H9 (cell line): ENCODE measurements around the gene ADAT3. TPM values are rescaled to one million over a fixed set of nuclear protein-coding genes. Genes with fewer than 3 reads are reported as not detected.

ENCODE experiments used
- DNase-seq: peaks from one replicate; pipeline ENCODE4 v3.0.0-alpha.2; 2017
- H2AFZ ChIP-seq: one replicate; pipeline ENCODE4 v1.6.1; 2013; ENCODE audit warnings: mild to moderate bottlenecking, low read length, control low read depth, moderate library complexity
- H2AK5ac ChIP-seq: 2 replicates; pipeline ENCODE4 v1.6.1; 2013; ENCODE audit warnings: low read length, control low read depth, mixed read lengths; ENCODE audit not compliant: insufficient read length
- H2BK120ac ChIP-seq: one replicate; pipeline ENCODE4 v1.6.1; 2013; ENCODE audit warnings: low read depth, mild to moderate bottlenecking, low read length, control low read depth, inconsistent platforms; ENCODE audit not compliant: poor library complexity, severe bottlenecking
- H2BK12ac ChIP-seq: 2 replicates; pipeline ENCODE4 v1.6.1; 2013; ENCODE audit warnings: low read length, control low read depth, mixed read lengths, low read depth; ENCODE audit not compliant: insufficient read length
- H2BK15ac ChIP-seq: 2 replicates; pipeline ENCODE4 v1.6.1; 2013; ENCODE audit warnings: low read depth, low read length, control low read depth
- H2BK20ac ChIP-seq: one replicate; pipeline ENCODE4 v1.6.1; 2013; ENCODE audit warnings: low read depth, mild to moderate bottlenecking, low read length, control low read depth, inconsistent platforms; ENCODE audit not compliant: poor library complexity, severe bottlenecking
- H2BK5ac ChIP-seq: 2 replicates; pipeline ENCODE4 v1.6.1; 2013; ENCODE audit warnings: low read length, control low read depth, mixed read lengths; ENCODE audit not compliant: insufficient read length
- H3K14ac ChIP-seq: 2 replicates; pipeline ENCODE4 v1.6.1; 2013; ENCODE audit warnings: low read length, control low read depth; ENCODE audit not compliant: insufficient read depth
- H3K18ac ChIP-seq: 2 replicates; pipeline ENCODE4 v1.6.1; 2013; ENCODE audit warnings: low read depth, mild to moderate bottlenecking, mixed read lengths, low read length, control low read depth; ENCODE audit not compliant: insufficient read length
- H3K23ac ChIP-seq: 2 replicates; pipeline ENCODE4 v1.6.1; 2013; ENCODE audit warnings: low read length, control low read depth, mixed read lengths, low read depth; ENCODE audit not compliant: insufficient read length
- H3K23me2 ChIP-seq: 2 replicates; pipeline ENCODE4 v1.6.1; 2013; ENCODE audit warnings: low read depth, mild to moderate bottlenecking, mixed read lengths, low read length, control low read depth; ENCODE audit not compliant: insufficient read length, poor library complexity, severe bottlenecking
- H3K27ac ChIP-seq: 2 replicates; pipeline ENCODE4 v1.5.1; 2013; ENCODE audit warnings: low read length, control low read depth, mixed read lengths, low read depth; ENCODE audit not compliant: insufficient read length
- H3K27me3 ChIP-seq: 2 replicates; pipeline ENCODE4 v1.6.1; 2013; ENCODE audit warnings: low read length, control low read depth, inconsistent platforms; ENCODE audit not compliant: insufficient read depth
- H3K4ac ChIP-seq: 2 replicates; pipeline ENCODE4 v1.6.1; 2013; ENCODE audit warnings: low read depth, mild to moderate bottlenecking, control low read depth, inconsistent platforms, low read length, moderate library complexity
- H3K4me1 ChIP-seq: 2 replicates; pipeline ENCODE4 v1.6.1; 2013; ENCODE audit warnings: low read length, control low read depth, inconsistent platforms; ENCODE audit not compliant: insufficient read depth
- H3K4me2 ChIP-seq: 2 replicates; pipeline ENCODE4 v1.6.1; 2013; ENCODE audit warnings: low read length, control low read depth, mixed read lengths; ENCODE audit not compliant: insufficient read length, insufficient read depth
- H3K56ac ChIP-seq: 2 replicates; pipeline ENCODE4 v1.6.1; 2013; ENCODE audit warnings: low read depth, mild to moderate bottlenecking, mixed read lengths, low read length, control low read depth; ENCODE audit not compliant: insufficient read length
- H3K79me1 ChIP-seq: 2 replicates; pipeline ENCODE4 v1.6.1; 2013; ENCODE audit warnings: low read depth, mild to moderate bottlenecking, moderate library complexity, low read length, control low read depth, inconsistent platforms; ENCODE audit not compliant: insufficient read depth, poor library complexity, severe bottlenecking
- H3K79me2 ChIP-seq: 2 replicates; pipeline ENCODE4 v1.6.1; 2013; ENCODE audit warnings: low read length, control low read depth, inconsistent platforms; ENCODE audit not compliant: insufficient read depth
- H3K9ac ChIP-seq: 2 replicates; pipeline ENCODE4 v1.6.1; 2013; ENCODE audit warnings: low read length, control low read depth, mixed read lengths; ENCODE audit not compliant: insufficient read length; ENCODE audit errors: extremely low read depth
- H3K9me3 ChIP-seq: one replicate; pipeline ENCODE4 v1.6.1; 2013; ENCODE audit warnings: low read depth, low read length, inconsistent platforms; ENCODE audit not compliant: control insufficient read depth
- H3T11ph ChIP-seq: one replicate; pipeline ENCODE4 v1.6.1; 2013; ENCODE audit warnings: mild to moderate bottlenecking, low read length, control low read depth, inconsistent platforms
- H4K20me1 ChIP-seq: one replicate; pipeline ENCODE4 v1.6.1; 2013; ENCODE audit not compliant: control insufficient read depth, insufficient read length, insufficient read depth
- H4K5ac ChIP-seq: 2 replicates; pipeline ENCODE4 v1.6.1; 2013; ENCODE audit warnings: low read depth, mild to moderate bottlenecking, mixed read lengths, low read length, control low read depth; ENCODE audit not compliant: insufficient read length
- H4K8ac ChIP-seq: replicated peaks from 2 replicates; pipeline ENCODE4 v1.6.1; 2013; ENCODE audit warnings: low read length, control low read depth, mixed read lengths, low read depth; ENCODE audit not compliant: insufficient read length
- H4K91ac ChIP-seq: 2 replicates; pipeline ENCODE4 v1.6.1; 2013; ENCODE audit warnings: low read depth, mild to moderate bottlenecking, moderate library complexity, mixed read lengths, low read length, control low read depth; ENCODE audit not compliant: insufficient read length
- H3K27ac Mint-ChIP-seq, 3 experiments: 2 replicates in 2 of 3; 3 replicates in 1 of 3; pipeline ENCODE4 v1.8.0; 2020 to 2021; ENCODE audit warnings: mixed read lengths in 3 of 3, mild to moderate bottlenecking in 1 of 3, moderate library complexity in 1 of 3
- H3K27me3 Mint-ChIP-seq: 2 replicates; pipeline ENCODE4 v1.8.0; 2021; ENCODE audit warnings: low read depth, mild to moderate bottlenecking, moderate library complexity, mixed read lengths
- H3K36me3 Mint-ChIP-seq, 3 experiments: 2 replicates in 2 of 3; 3 replicates in 1 of 3; pipeline ENCODE4 v1.8.0; 2020 to 2021; ENCODE audit warnings: low read depth in 3 of 3, mixed read lengths in 3 of 3; ENCODE audit not compliant: insufficient read depth in 1 of 3
- H3K4me1 Mint-ChIP-seq, 2 experiments: 2 replicates each; pipeline ENCODE4 v1.8.0; 2020; ENCODE audit warnings: mixed read lengths in 2 of 2
- H3K4me3 Mint-ChIP-seq, 2 experiments: 2 replicates in 1 of 2; 3 replicates in 1 of 2; pipeline ENCODE4 v1.8.0; 2020 to 2021; ENCODE audit warnings: mild to moderate bottlenecking in 2 of 2, mixed read lengths in 2 of 2, moderate library complexity in 1 of 2
- H3K9me3 Mint-ChIP-seq, 2 experiments: 2 replicates in 1 of 2; 3 replicates in 1 of 2; pipeline ENCODE4 v1.8.0; 2020; ENCODE audit warnings: mild to moderate bottlenecking in 2 of 2, mixed read lengths in 2 of 2, moderate library complexity in 1 of 2
- CTCF ChIP-seq: fragments of 200-600 bp; sonication (generic); conservative IDR thresholded peaks from 3 replicates; pipeline ENCODE4 v1.8.0; 2021; ENCODE audit warnings: antibody characterized with exemption, mild to moderate bottlenecking
- WGBS: extraction: QIAGEN DNeasy Blood & Tissue Kit; methylation state at CpG from one replicate; pipeline ENCODE4 v1.1.7; 2013; ENCODE audit warnings: missing lambda C conversion rate, low lambda C conversion rate, mixed read lengths; ENCODE audit not compliant: insufficient read length; ENCODE audit errors: extremely low coverage; 5-methylcytosine and 5-hydroxymethylcytosine counted together
- total RNA-seq: library from RNA; stranded (reverse); gene quantifications from 2 replicates; pipeline ENCODE4 v1.2.1, GENCODE V29; 2021

ADAT3 gene
- total RNA-seq, 1 experiment from 2014 or later = 12.2 TPM

GRCh38 chr19:1938071-1938470 lies 32.9 kb downstream of the ADAT3 start:
- Histone ChIP-seq H3K23me2 (peaks cover 9% of the 10 kb centered on the region), H2BK120ac (no peak overlapping the region), H2AFZ (no peak overlapping the region), H3K9me3 (no peaks in the 10 kb centered on the region), H3K9ac (no peak overlapping the region), H3K4me1 (no peaks in the 10 kb centered on the region; the same call in 1 of the 2 replicates), H4K20me1 (no peaks in the 10 kb centered on the region), H2AK5ac (no peak overlapping the region), H3K4ac (no peak overlapping the region), H3K18ac (no peak overlapping the region), H3K14ac (no peak overlapping the region), H2BK5ac (no peak overlapping the region), H2BK12ac (no peak overlapping the region), H3K56ac (no peak overlapping the region), H3K79me1 (peaks cover 4% of the 10 kb centered on the region), H3T11ph (no peak overlapping the region), H3K4me2 (no peak overlapping the region), H4K91ac (no peak overlapping the region), H3K23ac (no peak overlapping the region), H3K27me3 (no peaks in the 10 kb centered on the region), H3K27ac (no peak overlapping the region), H2BK20ac (no peak overlapping the region), H2BK15ac (no peak overlapping the region), H3K79me2 (peaks cover 8% of the 10 kb centered on the region; the same call in 1 of the 2 replicates), H4K8ac (no peak overlapping the region), H4K5ac (no peak overlapping the region)
- Mint-ChIP-seq H3K4me1 (peaks cover 9 to 14% of the 10 kb centered on the region in 2 experiments), H3K9me3 (peaks cover 2 to 3% of the 10 kb centered on the region in 2 experiments; a peak in 3 of 5 replicates), H3K36me3 (peaks cover 4 to 6% (median 6%) of the 10 kb centered on the region in 3 experiments), H3K27ac (peak overlapping the region in 1 of 3 experiments; percentile 35; a peak in 2 of 7 replicates), H3K4me3 (0 out of 5 replicates have a peak overlapping the region, but pooled peaks of 1 of the 2 experiments have one; percentile 46), H3K27me3 (peaks cover 6% of the 10 kb centered on the region)
- DNase-seq = no peak
- TF ChIP-seq CTCF = no peak
- WGBS = no CpG with 5 or more reads among the region's 7 CpGs
